ENCODE results near the gene CHSY1. TPM values are rescaled to one million over a fixed set of nuclear protein-coding genes. Genes with fewer than 3 reads are reported as not detected.
A peak's percentile ranks its signal among the peaks of the same experiment; 100 is the strongest.

Gene CHSY1, protein sequence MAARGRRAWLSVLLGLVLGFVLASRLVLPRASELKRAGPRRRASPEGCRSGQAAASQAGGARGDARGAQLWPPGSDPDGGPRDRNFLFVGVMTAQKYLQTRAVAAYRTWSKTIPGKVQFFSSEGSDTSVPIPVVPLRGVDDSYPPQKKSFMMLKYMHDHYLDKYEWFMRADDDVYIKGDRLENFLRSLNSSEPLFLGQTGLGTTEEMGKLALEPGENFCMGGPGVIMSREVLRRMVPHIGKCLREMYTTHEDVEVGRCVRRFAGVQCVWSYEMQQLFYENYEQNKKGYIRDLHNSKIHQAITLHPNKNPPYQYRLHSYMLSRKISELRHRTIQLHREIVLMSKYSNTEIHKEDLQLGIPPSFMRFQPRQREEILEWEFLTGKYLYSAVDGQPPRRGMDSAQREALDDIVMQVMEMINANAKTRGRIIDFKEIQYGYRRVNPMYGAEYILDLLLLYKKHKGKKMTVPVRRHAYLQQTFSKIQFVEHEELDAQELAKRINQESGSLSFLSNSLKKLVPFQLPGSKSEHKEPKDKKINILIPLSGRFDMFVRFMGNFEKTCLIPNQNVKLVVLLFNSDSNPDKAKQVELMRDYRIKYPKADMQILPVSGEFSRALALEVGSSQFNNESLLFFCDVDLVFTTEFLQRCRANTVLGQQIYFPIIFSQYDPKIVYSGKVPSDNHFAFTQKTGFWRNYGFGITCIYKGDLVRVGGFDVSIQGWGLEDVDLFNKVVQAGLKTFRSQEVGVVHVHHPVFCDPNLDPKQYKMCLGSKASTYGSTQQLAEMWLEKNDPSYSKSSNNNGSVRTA
- 44.6 and 49.2 TPM in 2 replicates for polyA plus RNA-seq (2011; rRNA removed)
- 40.1 and 49.5 TPM in 2 replicates for polyA minus RNA-seq (2011; rRNA and poly(A)+ RNA removed)

DNA sequence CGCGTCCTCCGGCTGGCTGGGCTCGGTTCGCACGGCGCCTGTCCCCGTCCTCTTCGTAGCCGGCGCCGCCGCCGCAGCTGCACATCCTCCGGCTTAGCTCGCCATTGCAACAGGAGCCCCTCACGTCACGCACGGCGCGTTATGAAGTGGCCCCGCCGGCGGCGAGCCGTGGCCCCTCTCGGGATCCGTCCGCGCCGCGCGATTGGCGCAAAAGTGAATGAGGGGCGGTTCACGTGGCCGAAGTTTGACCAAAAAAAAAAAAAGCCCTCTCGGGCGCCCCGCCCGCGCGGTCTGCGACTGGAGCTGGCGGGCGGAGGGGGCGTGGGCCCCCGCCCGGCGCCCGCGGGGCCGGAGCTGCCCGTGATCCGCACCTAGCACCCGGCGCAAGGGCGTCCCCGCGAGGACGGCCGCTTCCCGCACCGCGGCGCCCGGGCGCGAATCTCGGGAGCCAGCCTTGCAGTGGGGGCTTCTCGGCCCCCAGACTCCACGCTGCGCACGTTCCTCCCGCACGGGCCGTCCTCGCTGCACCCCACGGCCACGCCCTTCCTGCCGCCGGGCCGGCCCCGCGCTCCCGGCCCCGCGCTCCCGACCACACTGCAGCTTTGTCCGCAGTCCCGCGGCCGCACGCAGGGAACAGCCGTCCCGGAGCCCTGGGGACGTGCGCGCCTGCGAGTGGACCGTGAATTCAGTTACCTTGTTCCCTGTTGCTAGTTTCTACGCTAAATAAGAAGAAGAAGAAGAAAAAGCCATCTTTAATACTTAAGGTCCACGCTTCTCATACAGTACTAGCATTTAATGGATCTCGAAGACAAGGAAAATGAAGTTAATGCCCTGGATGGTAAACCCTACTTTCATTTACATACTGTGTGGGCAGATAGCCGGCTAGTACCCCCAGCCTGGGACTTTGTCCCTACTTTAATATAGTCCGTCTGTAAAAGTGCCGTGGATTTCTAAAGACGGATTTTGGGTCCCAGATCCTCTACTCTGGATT is at the start of gene CHSY1:
CHSY1 (minus strand) TSS at position 219 of the 991 bp plus-strand sequence. CDS start 592 bp downstream, outside the sequence.
- TF ChIP-seq, protein P1, sequence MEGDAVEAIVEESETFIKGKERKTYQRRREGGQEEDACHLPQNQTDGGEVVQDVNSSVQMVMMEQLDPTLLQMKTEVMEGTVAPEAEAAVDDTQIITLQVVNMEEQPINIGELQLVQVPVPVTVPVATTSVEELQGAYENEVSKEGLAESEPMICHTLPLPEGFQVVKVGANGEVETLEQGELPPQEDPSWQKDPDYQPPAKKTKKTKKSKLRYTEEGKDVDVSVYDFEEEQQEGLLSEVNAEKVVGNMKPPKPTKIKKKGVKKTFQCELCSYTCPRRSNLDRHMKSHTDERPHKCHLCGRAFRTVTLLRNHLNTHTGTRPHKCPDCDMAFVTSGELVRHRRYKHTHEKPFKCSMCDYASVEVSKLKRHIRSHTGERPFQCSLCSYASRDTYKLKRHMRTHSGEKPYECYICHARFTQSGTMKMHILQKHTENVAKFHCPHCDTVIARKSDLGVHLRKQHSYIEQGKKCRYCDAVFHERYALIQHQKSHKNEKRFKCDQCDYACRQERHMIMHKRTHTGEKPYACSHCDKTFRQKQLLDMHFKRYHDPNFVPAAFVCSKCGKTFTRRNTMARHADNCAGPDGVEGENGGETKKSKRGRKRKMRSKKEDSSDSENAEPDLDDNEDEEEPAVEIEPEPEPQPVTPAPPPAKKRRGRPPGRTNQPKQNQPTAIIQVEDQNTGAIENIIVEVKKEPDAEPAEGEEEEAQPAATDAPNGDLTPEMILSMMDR (IDR thresholded peaks at IDR 0.05; ENCODE audit: low read depth, low read length), result no peak
- H3K27me3 ChIP-seq (ENCODE audit: control insufficient read depth, insufficient read depth, low read length), result no peaks in the 10 kb centered on the region
- ChIA-PET CTCF (interaction anchor here (0.6 to 4.5 kb wide), 7 partner anchors 63 to 537 kb away, joined by 3 to 39 read pairs (median 3); no protein-coding TSS in a partner anchor), POLR2A (interaction anchor here (0.6 to 2.1 kb wide), 17 partner anchors 11 to 366 kb away, joined by 3 to 16 read pairs (median 5); no protein-coding TSS in a partner anchor)
- H3K4me3 ChIP-seq (ENCODE audit: low read depth, low read length), result peak within 1 kb of the TSS; percentile 88
- peak; percentile 81 for DNase-seq (ENCODE audit: low read depth, low spot score)
- no peaks in the 10 kb centered on the region; the same call in 1 of the 2 replicates for H3K9me3 ChIP-seq (ENCODE audit: control insufficient read depth, insufficient read depth, low read length)
- H3K27ac ChIP-seq (ENCODE audit: low read depth, low read length), result peak within 1 kb of the TSS; percentile 65

DNA sequence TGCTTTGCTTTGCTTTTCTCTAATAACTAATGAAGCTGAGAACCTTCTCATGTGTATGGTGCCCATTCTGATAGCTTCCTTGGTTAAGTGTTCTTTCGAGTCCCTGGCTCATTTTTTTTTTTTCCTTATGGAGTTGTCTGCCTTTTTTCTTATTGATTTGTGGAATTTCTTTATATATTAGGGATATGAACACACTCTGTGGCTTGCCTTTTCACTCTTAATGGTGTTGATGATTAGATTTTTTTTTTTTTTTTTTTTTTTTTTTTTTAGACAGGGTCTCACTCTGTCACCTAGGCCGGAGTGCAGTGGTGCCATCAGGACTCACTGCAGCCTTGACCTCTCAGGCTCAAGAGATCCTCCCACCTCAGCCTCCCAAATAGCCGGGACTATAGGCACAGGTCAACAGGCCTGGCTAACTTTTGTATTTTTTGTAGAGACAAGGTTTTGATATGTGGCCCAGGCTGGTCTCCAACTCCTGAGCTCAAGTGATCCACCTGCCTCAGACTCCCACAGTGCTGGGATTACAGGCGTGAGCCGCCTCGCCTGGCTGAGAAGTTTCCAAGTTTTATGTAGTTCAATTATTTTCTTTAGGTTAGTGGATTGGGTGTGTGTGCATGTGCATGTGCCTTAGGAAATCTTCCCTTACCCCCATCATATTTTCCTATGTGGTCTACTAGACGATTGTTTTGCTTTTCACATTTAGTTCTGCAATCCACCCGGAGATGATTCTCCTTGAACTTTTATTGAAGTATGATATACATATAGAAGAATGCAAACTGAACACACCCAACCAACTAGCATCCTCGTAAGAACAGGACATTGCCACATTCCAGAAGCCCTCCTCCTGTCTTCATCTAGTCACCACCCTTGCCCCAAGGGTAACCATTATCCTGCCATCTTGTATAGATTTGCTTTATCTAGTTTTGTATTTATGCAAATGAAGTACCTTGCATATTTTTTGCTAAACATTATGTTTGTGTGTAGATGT is 44.9 kb upstream of the CHSY1 start:
- Histone ChIP-seq H3K27me3 (ENCODE audit: control insufficient read depth, insufficient read depth, low read length) (peaks cover 2% of the 10 kb centered on the region), H3K27ac (ENCODE audit: low read depth, low read length) (peak overlapping the region; percentile 39), H3K9me3 (ENCODE audit: control insufficient read depth, insufficient read depth, low read length) (no peaks in the 10 kb centered on the region), H3K4me3 (ENCODE audit: low read depth, low read length) (peak overlapping the region; percentile 65)
- ChIA-PET POLR2A (no interaction called here), CTCF (interaction anchor here (0.6 to 12.0 kb wide), 4 partner anchors 13 to 646 kb away, joined by 3 to 232 read pairs (median 5); no protein-coding TSS in a partner anchor)
- TF ChIP-seq, protein P1 (IDR thresholded peaks at IDR 0.05; ENCODE audit: low read depth, low read length), result no peak
- DNase-seq (ENCODE audit: low read depth, low spot score), result no peak

DNA sequence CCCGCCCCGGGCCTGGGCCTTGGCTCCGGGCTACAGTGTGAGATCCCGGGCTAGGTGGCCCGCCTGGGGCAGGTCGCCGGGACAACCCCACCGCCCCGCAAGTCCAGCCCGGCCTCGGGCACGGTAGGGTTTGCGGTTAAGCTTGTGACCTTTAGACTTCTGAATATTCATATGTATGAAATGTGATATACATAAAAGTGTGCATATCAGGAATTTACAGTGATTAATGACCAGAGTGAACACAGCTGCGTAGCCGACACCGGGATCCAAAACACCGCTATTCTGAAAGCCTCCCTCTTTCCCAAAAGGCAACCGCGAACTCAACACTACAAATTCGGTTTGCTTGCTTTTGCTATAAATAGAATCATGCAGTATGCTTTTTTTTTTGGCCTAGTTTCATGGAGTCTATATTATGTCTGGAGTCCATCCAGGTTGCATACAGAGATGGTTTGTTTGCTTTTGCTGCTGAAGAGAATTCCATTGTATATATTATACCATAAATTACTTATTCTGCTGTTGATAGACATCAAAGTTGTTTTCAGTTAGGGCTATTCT is 43.8 kb upstream of the CHSY1 start:
- TF ChIP-seq, protein P1 (IDR thresholded peaks at IDR 0.05; ENCODE audit: low read depth, low read length), result no peak
- Histone ChIP-seq H3K9me3 (ENCODE audit: control insufficient read depth, insufficient read depth, low read length) (no peaks in the 10 kb centered on the region), H3K27me3 (ENCODE audit: control insufficient read depth, insufficient read depth, low read length) (no peaks in the 10 kb centered on the region), H3K27ac (ENCODE audit: low read depth, low read length) (peak overlapping the region; percentile 93), H3K4me3 (ENCODE audit: low read depth, low read length) (peak overlapping the region; percentile 65)
- peak; percentile 32 for DNase-seq (ENCODE audit: low read depth, low spot score)
- ChIA-PET CTCF (interaction anchor here (0.7 to 12.0 kb wide), 3 partner anchors 289 to 645 kb away, joined by 3 to 232 read pairs (median 5); no protein-coding TSS in a partner anchor), POLR2A (interaction anchor here (0.7 to 0.8 kb wide), 3 partner anchors 39 to 726 kb away, joined by 3 to 4 read pairs (median 3); no protein-coding TSS in a partner anchor)
